ENCODE results near the gene AP1M1. TPM values are rescaled to one million over a fixed set of nuclear protein-coding genes. Genes with fewer than 3 reads are reported as not detected.

The AP1M1 gene
- polyA plus RNA-seq: 100 to 1,000 TPM; 128 to 178 (median 173) TPM

DNA sequence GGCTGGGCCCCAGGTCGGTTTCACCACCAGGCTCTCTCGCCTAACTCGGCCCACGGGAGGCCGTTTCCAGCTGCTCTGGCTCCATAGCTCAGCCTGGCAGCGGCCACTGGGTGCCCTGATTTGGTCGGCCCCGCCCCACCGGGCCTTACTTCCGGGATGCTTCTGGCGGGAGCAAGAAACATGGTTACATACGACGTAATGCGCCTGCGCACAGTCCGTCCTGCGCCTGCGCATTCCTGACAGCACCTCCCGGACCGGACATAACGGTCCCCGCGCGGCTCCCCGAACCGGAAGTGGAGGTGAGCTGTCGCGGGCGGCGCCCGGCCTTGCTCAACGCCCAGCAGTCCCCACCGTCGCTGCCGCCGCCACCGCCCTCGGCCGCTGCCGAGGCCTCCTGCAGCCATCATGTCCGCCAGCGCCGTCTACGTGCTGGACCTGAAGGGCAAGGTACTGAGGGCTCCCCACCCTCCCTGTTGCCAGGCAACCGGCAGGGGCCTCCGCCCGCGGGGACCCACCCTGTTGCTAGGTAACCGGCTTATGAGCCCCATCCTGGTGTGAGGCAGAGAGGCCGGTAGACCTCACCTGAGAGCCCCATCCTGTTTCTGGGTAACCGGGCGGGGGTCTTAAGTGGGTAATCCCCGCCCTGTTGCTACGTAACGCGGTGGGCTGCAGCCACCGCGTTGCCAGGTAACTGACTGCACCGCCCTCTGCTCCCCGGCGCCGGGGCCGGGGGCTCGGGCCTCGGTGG lies at the start of gene AP1M1:
Gene AP1M1 (plus strand): TSS at position 290 of the 748 bp plus-strand sequence. CDS start 116 bp downstream, at position 406.
- peaks cover 4 to 9% (median 4%) of the 10 kb centered on the region in 3 donors for H3K36me3 Mint-ChIP-seq
- H3K4me1 Mint-ChIP-seq: peaks cover 33 to 49% of the 10 kb centered on the region in 2 donors
- H3K4me3 Mint-ChIP-seq: peak within 1 kb of the TSS; percentile 85 to 90 (median 87)
- H3K27me3 Mint-ChIP-seq (ENCODE audit: low read depth in 3 of 3): peaks cover 4 to 7% (median 6%) of the 10 kb centered on the region in 3 donors
- peak within 1 kb of the TSS; percentile 84 to 97 (median 96) for H3K27ac Mint-ChIP-seq
- DNase-seq: peak; percentile 98 to 99 (median 99)
- no peaks in the 10 kb centered on the region for H3K9me3 Mint-ChIP-seq

DNA sequence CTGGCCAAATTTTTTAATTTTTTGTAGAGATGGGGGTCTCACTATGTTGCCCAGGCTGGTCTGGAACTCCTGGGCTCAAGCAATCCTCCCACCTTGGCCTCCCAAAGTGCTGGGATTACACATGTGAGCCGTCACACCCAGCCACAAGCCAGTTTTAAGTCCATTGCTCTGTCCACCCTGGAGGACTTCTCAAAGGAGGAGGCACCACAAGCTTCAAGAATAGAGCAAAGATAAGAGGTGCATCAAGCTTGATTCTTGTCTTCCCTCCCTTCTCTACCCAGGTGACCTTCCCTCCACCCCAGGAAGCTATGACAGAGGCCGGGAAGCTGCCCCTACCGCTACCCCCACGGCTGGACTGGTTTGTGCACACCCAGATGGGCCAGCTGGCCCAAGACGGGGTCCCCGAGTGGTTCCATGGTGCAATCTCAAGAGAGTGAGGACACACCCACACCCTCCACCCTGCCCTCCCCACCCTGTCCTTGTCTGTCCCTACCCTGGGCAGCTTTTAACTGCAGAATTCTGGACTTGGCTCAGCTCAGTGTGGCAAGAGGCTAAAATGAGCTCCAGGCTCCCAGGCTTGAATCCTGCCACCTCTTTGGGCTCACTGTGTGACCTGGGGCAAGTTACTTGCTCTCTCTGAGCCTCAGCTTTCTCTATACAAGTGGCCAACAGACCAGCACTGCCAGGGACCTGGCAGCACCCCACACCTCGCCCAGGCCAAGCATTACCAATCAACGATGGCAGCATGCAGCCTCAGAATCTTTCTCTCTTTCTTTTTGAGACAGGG lies 49.1 kb upstream of the AP1M1 start:
- Mint-ChIP-seq H3K4me1 (peaks cover 52 to 69% of the 10 kb centered on the region in 2 donors), H3K27me3 (ENCODE audit: low read depth in 3 of 3) (peaks cover 8 to 16% (median 14%) of the 10 kb centered on the region in 3 donors)

DNA sequence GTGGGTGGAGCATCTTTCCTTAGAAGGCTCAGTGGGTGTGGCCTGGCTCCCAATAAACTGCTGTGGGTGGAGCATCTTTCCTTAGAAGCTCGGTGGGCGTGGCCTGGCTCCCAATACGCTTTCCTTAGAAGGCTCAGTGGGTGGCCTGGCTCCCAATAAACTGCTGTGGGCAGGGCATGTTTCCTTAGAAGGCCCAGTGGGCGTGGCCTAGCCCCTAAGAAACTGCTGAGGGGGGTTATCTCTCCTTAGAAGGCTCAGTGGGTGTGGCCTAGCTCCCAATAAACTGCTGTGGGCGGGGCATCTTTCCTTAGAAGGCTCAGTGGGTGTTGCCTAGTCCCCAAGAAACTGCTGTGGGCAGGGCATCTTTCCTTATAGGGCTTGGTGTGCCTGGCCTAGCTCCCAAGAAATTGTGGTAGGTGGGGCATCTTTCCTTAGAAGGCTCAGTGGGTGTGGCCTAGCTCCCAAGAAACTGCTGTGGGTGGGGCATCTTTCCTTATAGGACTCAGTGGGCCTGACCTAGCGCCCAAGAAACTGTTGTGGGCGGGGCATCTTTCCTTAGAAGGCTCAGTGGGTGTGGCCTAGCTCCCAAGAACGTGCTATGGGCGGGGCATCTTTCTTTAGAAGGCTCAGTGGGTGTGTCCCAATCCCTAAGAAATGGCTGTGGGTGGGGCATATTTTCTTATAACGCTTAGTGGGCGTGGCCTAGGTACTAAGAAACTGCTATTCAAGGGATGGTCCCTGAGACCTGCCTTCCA lies 44.0 kb upstream of the AP1M1 start:
- Mint-ChIP-seq H3K36me3 (peaks cover 24 to 57% (median 24%) of the 10 kb centered on the region in 3 donors), H3K9me3 (no peaks in the 10 kb centered on the region), H3K4me1 (peaks cover 57 to 60% of the 10 kb centered on the region in 2 donors), H3K4me3 (peak overlapping the region in 1 of 5 donors; percentile 13), H3K27ac (peak overlapping the region in 5 of 6 donors; percentile 86 to 92 (median 88)), H3K27me3 (ENCODE audit: low read depth in 3 of 3) (peaks cover 0 to 9% (median 2%) of the 10 kb centered on the region in 3 donors)
- no peak for DNase-seq

More for the DNA sequence above, 49.1 kb upstream of the AP1M1 start:
- DNase-seq: no peak
- peak overlapping the region; percentile 78 to 99 (median 94) for H3K27ac Mint-ChIP-seq
- no peaks in the 10 kb centered on the region for H3K9me3 Mint-ChIP-seq
- peak overlapping the region; percentile 77 to 98 (median 79) for H3K4me3 Mint-ChIP-seq
- H3K36me3 Mint-ChIP-seq: peaks cover 9 to 32% (median 24%) of the 10 kb centered on the region in 3 donors

GRCh38 chr19:16154557-16154956 lies 43.2 kb upstream of the AP1M1 start:
- H3K27ac Mint-ChIP-seq: peak overlapping the region; percentile 76 to 92 (median 88)
- peaks cover 49 to 53% of the 10 kb centered on the region in 2 donors for H3K4me1 Mint-ChIP-seq
- H3K4me3 Mint-ChIP-seq: peak overlapping the region in 1 of 5 donors; percentile 1
- H3K9me3 Mint-ChIP-seq: no peaks in the 10 kb centered on the region
- peaks cover 0 to 9% (median 0%) of the 10 kb centered on the region in 3 donors for H3K27me3 Mint-ChIP-seq (ENCODE audit: low read depth in 3 of 3)
- H3K36me3 Mint-ChIP-seq: peaks cover 24 to 54% (median 24%) of the 10 kb centered on the region in 3 donors
- no peak for DNase-seq

GRCh38 chr19:16155128-16155527 lies 42.6 kb upstream of the AP1M1 start:
- Mint-ChIP-seq H3K27ac (peak overlapping the region; percentile 76 to 92 (median 88)), H3K4me1 (peaks cover 43 to 49% of the 10 kb centered on the region in 2 donors), H3K36me3 (peaks cover 20 to 49% (median 20%) of the 10 kb centered on the region in 3 donors), H3K27me3 (ENCODE audit: low read depth in 3 of 3) (peaks cover 0 to 9% (median 0%) of the 10 kb centered on the region in 3 donors), H3K9me3 (no peaks in the 10 kb centered on the region), H3K4me3 (peak overlapping the region in 3 of 5 donors; percentile 41 to 47 (median 43))
- no peak for DNase-seq

- DNase-seq: no peak
- peak overlapping the region in 5 of 6 donors; percentile 49 to 91 (median 73) for H3K27ac Mint-ChIP-seq
- H3K27me3 Mint-ChIP-seq (ENCODE audit: low read depth in 3 of 3): peaks cover 0 to 9% (median 0%) of the 10 kb centered on the region in 3 donors
- no peaks in the 10 kb centered on the region for H3K9me3 Mint-ChIP-seq
- peaks cover 43 to 51% of the 10 kb centered on the region in 2 donors for H3K4me1 Mint-ChIP-seq
- H3K4me3 Mint-ChIP-seq: no peak overlapping the region
- peaks cover 20 to 46% (median 20%) of the 10 kb centered on the region in 3 donors for H3K36me3 Mint-ChIP-seq
Measured at GRCh38 chr19:16156904-16157303, 40.8 kb upstream of the AP1M1 start.

DNA sequence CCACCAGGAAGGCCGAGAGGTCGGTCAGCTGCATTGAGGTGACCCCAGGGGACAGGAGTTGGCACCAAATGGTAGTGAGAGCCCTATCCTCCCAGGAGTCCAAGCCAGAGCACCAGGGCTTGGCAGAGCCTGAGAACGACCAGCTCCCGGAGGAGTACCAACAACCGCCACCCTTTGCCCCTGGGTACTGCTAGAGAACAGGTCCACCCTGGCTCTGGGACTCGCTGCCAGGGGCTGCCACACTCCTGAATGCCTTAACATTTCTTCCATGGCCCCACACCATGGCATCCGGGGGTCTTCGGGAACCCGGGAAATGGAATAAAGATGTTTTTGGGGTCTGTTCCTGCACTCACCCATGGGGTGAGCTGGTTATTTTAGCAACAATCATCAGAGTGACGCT lies 40.1 kb upstream of the AP1M1 start:
- DNase-seq: no peak
- no peaks in the 10 kb centered on the region for H3K9me3 Mint-ChIP-seq
- H3K4me3 Mint-ChIP-seq: no peak overlapping the region
- peaks cover 41 to 49% of the 10 kb centered on the region in 2 donors for H3K4me1 Mint-ChIP-seq
- peak overlapping the region in 4 of 6 donors; percentile 28 to 54 (median 46) for H3K27ac Mint-ChIP-seq
- peaks cover 20 to 46% (median 20%) of the 10 kb centered on the region in 3 donors for H3K36me3 Mint-ChIP-seq
- peaks cover 0 to 8% (median 0%) of the 10 kb centered on the region in 3 donors for H3K27me3 Mint-ChIP-seq (ENCODE audit: low read depth in 3 of 3)

- Mint-ChIP-seq H3K4me3 (no peak overlapping the region), H3K36me3 (peaks cover 14 to 29% (median 16%) of the 10 kb centered on the region in 3 donors), H3K27me3 (ENCODE audit: low read depth in 3 of 3) (peaks cover 0 to 5% (median 0%) of the 10 kb centered on the region in 3 donors), H3K4me1 (peaks cover 25 to 32% of the 10 kb centered on the region in 2 donors), H3K9me3 (no peaks in the 10 kb centered on the region), H3K27ac (peak overlapping the region in 4 of 6 donors; percentile 34 to 75 (median 66))
- no peak for DNase-seq
Measured at GRCh38 chr19:16159655-16160054, 38.1 kb upstream of the AP1M1 start.

DNA sequence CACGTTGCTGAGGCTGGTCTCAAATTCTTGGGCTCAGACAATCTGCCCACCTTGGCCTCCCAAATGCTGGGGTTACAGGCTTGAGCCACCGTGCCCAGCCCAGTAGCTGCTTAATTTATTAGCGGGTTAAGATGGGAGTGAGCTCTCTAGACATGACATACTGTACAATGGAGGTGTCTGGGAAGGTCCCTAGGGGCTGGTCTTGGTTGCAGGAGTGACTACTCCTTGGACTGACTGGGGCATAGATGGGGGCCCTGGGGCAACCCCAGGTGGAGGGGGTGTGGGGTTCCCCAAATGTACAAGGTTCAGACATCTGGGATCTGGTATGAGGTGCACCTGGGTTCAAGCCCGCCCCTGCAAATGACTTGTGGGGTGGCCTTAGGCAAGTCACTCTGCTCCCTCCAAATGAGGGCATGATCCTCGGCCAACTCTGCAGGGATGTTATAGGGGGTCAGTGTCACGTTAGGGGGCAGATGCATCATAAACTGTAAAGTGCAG lies 37.2 kb upstream of the AP1M1 start:
- Mint-ChIP-seq H3K4me3 (no peak overlapping the region), H3K9me3 (no peaks in the 10 kb centered on the region), H3K27ac (peak overlapping the region in 4 of 6 donors; percentile 22 to 80 (median 46)), H3K36me3 (peaks cover 5 to 21% (median 8%) of the 10 kb centered on the region in 3 donors), H3K27me3 (ENCODE audit: low read depth in 3 of 3) (peaks cover 0 to 2% (median 0%) of the 10 kb centered on the region in 3 donors), H3K4me1 (peaks cover 18 to 24% of the 10 kb centered on the region in 2 donors)
- DNase-seq: no peak

DNA sequence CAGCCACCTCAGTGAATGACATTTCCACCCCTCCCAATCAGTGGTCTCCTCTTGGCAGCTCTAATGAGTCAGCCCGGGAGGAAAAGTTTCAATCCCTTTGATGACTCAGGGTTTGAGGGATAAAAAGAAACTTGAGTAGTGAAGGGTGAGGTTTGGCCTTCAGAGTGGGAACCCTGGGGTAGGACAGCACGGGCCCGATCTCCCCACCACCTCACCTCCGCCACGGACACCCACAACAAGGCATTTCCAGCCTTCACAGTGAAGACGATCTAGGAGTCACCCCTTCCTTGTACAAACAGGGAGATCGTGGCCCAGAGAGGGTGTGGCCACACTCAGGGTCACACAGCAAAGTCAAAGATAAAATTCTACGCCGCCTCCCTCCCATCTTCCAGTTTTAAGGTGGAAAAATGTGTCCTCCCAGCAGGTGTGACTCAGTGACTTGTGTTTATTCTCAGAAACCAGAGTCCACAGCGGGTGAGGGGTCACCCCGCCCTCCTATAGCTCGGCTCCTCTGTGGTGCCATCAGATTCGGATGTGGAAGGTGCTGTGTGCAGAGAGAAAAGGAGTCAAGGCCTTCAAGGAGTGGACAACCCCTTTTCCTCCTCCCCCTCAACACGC lies 36.7 kb upstream of the AP1M1 start:
- Mint-ChIP-seq H3K4me1 (peaks cover 16 to 18% of the 10 kb centered on the region in 2 donors), H3K27ac (peak overlapping the region in 5 of 6 donors; percentile 34 to 80 (median 65))
- no peak for DNase-seq

DNA sequence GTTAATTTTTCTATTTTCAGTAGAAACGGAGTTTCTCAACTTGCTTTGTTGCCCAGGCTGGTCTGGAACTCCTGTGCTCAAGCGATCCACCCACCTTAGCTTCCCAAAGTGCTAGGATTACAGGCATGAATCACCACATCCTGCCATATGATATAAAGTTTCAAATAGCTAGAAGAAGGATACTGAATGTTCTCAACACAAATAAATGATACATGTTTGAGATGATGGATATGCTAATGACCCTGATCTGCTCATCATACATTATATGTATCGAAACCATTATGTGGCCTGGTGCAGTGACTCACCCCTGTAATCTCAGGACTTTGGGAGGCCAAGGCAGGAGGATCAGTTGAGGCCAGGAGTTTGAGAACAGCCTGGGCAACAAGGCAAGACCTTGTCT lies 35.9 kb upstream of the AP1M1 start:
- Mint-ChIP-seq H3K27ac (peak overlapping the region in 1 of 6 donors; percentile 4), H3K36me3 (peaks cover 0 to 10% (median 1%) of the 10 kb centered on the region in 3 donors), H3K4me1 (peaks cover 10 to 14% of the 10 kb centered on the region in 2 donors), H3K9me3 (no peaks in the 10 kb centered on the region), H3K4me3 (no peak overlapping the region), H3K27me3 (ENCODE audit: low read depth in 3 of 3) (no peaks in the 10 kb centered on the region)
- no peak for DNase-seq

More for the DNA sequence above, 36.7 kb upstream of the AP1M1 start:
- Mint-ChIP-seq H3K27me3 (ENCODE audit: low read depth in 3 of 3) (no peaks in the 10 kb centered on the region), H3K9me3 (no peaks in the 10 kb centered on the region), H3K4me3 (no peak overlapping the region), H3K36me3 (peaks cover 5 to 17% (median 8%) of the 10 kb centered on the region in 3 donors)

DNA sequence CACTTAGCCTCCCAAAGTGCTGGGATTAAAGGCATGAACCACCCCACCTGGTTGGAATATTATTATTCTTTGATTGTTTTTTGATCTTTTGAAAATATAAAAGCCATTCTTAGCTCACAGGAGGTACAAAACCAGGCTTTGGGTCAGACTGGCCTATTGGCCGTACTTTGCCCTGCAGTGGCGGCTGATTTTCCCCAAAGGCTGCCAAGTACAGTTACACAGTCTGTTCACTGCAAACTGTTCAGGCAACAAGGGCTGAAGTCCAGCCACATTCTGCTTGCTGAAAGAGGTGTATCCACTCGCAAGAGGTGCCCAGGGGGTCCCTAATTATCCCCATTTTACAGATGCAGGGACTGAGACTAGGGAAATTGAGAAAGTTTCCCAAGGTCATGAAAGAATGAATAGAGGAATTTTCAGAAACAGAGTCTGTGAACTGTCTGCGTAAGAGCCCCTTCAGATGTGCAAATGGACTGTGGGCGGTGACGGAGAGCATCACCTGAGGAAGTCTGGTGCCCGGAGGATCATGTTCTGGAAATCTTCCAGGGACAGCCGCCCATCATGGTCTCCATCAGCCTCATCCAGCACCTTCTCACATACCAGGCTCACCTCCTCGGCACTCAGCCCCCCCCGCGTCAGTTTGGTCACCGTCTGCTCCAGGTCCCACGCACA lies 33.4 kb upstream of the AP1M1 start:
- Mint-ChIP-seq H3K27me3 (ENCODE audit: low read depth in 3 of 3) (peaks cover 0 to 2% (median 2%) of the 10 kb centered on the region in 3 donors), H3K4me1 (peaks cover 32% of the 10 kb centered on the region in 2 donors), H3K36me3 (peaks cover 0 to 8% (median 4%) of the 10 kb centered on the region in 3 donors), H3K9me3 (peaks cover 0 to 7% (median 6%) of the 10 kb centered on the region in 6 donors), H3K27ac (no peak overlapping the region), H3K4me3 (no peak overlapping the region)
- no peak for DNase-seq
